IMR-90 (cell line): ENCODE results near the gene MBL2.

Experiments used
- MAFK ChIP-seq: IDR thresholded peaks from 2 replicates; pipeline ENCODE4 v1.6.1; 2012; ENCODE audit warnings: low read depth, low read length, improper control_type of control experiment
- POLR2A ChIP-seq: IDR thresholded peaks from 2 replicates; pipeline ENCODE4 v1.6.1; 2012; ENCODE audit warnings: mild to moderate bottlenecking, low read depth, low read length
- TF ChIP-seq, protein P1 (sequence below): conservative IDR thresholded peaks from 2 replicates; pipeline ENCODE4 v1.5.1; 2012; ENCODE audit warnings: mild to moderate bottlenecking, low read depth, low read length, improper control_type of control experiment

DNA sequence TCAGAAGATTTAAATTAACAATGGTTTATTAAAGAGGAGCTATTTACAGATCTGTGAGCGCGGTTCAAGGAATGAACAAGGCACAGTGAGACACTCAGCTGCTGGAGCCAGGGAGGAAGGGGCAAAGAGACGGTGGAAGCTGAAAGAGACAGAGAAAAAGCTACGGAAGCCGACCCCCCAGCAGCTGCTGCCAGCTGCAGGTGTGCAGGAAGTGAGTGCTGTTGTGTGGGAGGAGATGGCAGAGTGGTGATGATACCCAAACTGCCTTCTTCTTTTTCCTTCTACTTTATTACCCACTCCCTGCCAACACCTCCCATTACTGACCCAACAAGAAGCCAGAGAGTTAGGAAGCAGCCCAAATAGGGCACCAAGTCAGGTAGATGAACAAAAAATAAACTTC is 41.9 kb upstream of the MBL2 start:
- no peak for TF ChIP-seq POLR2A
- TF ChIP-seq, protein P1, sequence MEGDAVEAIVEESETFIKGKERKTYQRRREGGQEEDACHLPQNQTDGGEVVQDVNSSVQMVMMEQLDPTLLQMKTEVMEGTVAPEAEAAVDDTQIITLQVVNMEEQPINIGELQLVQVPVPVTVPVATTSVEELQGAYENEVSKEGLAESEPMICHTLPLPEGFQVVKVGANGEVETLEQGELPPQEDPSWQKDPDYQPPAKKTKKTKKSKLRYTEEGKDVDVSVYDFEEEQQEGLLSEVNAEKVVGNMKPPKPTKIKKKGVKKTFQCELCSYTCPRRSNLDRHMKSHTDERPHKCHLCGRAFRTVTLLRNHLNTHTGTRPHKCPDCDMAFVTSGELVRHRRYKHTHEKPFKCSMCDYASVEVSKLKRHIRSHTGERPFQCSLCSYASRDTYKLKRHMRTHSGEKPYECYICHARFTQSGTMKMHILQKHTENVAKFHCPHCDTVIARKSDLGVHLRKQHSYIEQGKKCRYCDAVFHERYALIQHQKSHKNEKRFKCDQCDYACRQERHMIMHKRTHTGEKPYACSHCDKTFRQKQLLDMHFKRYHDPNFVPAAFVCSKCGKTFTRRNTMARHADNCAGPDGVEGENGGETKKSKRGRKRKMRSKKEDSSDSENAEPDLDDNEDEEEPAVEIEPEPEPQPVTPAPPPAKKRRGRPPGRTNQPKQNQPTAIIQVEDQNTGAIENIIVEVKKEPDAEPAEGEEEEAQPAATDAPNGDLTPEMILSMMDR = no peak
- no peak for TF ChIP-seq MAFK
